Inferior parietal cortex (tissue), 1 donor: Measurements from ENCODE around the gene PIGH.
"Not testable (repeated sequence)": the region's sequence is repeated elsewhere in the genome, so short reads cannot be mapped to it uniquely, and the experiment has no call there.

Source experiments
- DNase-seq: peaks from one replicate; pipeline ENCODE4 v3.0.0-alpha.2; 2016; ENCODE audit errors: extremely low spot score

PIGH gene

GRCh38 chr14:67609642-67610310 lies 9.7 kb upstream of the PIGH start:
- DNase-seq, result no peak

GRCh38 chr14:67607646-67608045 lies 7.6 kb upstream of the PIGH start:
- DNase-seq, result no peak

GRCh38 chr14:67602995-67603545 lies 3.0 kb upstream of the PIGH start:
- no peak for DNase-seq

DNA sequence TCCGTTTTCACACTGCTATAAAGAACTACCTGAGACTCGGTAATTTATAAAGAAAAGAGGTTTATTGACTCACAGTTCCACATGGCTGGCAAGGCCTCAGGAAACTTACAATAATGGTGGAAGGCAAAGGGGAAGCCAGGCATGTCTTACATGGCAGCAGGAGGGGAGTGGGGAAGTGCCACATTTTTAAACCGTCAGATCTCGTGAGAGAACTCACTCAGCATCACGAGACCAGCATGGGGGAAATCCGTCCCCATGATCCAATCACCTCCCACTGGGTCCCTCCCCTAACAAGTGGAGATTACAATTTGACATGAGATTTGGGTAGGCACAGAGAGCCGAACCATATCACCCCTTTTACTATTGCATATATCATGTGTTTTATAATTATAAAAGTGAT lies 2.0 kb upstream of the PIGH start:
- DNase-seq, result no peak

GRCh38 chr14:67600562-67600974 lies 500 bp upstream of the PIGH start:
- not testable (repeated sequence) for DNase-seq

DNA sequence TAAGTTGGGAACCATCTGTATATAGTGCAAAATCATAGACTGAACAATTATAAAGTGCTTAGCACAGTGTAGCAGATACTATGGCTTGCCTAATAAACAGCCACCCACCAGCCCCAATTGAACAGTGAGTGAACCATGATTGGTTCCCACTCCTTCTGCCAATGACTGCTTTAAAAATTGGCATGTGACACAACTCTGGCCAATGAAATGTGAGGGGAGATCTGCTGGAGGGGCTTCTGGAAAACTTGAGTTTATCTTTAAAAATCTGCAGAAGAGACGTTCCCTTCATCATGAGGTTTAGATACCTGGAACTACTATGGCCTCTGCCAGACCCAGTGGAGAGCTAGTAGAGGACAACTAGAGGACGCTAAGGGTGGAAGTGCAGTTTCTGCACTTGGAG lies 4.7 kb downstream of the PIGH start:
- no peak for DNase-seq

DNA sequence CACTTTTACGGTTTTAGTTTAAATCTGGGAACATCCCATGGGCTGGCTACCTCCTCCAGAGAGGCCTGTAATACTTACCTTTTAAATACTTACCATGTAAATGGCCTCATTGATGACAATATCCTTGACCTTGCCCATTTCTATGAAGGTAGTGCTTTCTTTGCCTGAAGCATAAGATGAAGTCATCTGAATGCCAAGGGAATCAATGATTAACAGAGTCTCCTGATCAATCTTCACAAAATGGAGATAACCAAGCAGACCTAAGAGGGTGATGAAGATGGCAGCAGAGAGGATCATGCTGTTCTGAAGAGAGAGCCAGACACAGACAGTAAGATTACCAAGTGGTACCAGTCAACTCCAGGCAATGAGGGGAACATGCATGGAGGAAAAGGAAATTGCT lies 6.4 kb downstream of the PIGH start:
- DNase-seq, result not testable (repeated sequence)

- DNase-seq, result no peak
Measured at GRCh38 chr14:67589204-67589770, 10.8 kb downstream of the PIGH start.

GRCh38 chr14:67586369-67586768 lies 13.7 kb downstream of the PIGH start:
- DNase-seq, result no peak

DNA sequence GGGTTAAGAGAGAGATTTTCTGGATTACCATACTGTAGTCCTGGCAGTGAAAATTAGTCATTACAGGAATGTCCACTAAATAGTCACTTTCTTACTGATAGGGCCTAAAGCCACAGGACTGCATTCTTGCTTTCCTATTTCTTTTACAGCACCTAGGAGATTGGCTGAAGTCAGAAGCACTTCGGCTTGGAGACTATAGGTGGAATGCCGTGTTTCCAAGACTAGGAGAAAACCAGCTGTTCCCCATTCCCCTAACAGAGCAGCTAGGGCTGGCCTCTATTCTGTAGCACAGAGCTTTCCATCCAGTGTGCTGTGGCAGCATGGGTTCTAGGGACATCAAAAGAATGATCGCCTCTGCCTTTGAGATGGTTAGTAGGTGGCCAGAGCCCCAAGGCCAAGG lies 15.1 kb downstream of the PIGH start:
- DNase-seq, result no peak

DNA sequence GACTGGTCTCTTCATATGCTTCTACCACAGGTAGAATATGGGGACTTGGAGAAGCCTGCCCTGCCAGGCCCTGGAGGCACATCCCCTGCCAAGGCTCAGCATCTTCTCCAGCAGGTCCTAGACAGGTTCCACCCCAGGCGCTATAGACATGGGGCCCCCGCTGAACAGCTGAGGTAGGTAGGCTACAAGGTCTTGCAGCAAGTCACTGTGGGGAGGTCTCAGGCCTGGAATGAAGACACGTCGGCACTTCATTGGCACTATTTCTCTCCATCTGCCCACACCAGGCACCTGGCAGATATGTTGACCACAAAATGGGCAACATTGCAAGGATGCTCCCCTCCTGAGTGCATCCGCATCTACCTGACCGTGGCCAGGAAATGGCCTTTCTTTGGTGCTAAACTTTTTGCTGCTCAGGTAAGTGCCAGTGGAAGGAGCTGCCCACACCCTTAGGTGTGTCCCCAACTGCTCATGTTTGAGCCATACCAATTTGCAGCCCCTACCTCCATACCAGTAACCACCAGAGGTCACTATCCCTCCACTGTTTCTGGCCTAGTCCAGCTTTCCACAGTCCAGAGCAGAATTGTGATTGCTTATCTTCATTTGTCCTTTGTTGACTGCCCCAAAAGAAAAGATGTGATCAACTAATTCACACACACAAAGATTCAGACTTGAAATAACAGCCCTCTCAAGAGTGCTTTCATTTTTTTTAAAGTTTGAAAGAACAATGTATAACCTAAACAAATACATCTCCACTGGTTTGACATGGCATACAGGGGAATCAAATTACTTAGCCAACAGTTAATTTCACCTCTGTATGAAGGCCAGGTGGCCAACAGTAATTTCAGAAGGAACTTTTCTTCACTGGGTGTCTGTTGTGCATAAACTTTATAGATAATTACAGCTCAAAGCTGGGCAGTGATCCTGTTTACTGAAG lies 16.1 kb downstream of the PIGH start:
- peak; percentile 42 for DNase-seq

- DNase-seq, result no peak
Measured at GRCh38 chr14:67582061-67582460, 18.0 kb downstream of the PIGH start.

- no peak for DNase-seq
Measured at GRCh38 chr14:67581643-67582042, 18.4 kb downstream of the PIGH start.

- DNase-seq, result no peak
Measured at GRCh38 chr14:67580336-67581171, 19.5 kb downstream of the PIGH start.

- no peak for DNase-seq
Measured at GRCh38 chr14:67579636-67580035, 20.4 kb downstream of the PIGH start.

GRCh38 chr14:67579040-67579439 lies 21.0 kb downstream of the PIGH start:
- no peak for DNase-seq

DNA sequence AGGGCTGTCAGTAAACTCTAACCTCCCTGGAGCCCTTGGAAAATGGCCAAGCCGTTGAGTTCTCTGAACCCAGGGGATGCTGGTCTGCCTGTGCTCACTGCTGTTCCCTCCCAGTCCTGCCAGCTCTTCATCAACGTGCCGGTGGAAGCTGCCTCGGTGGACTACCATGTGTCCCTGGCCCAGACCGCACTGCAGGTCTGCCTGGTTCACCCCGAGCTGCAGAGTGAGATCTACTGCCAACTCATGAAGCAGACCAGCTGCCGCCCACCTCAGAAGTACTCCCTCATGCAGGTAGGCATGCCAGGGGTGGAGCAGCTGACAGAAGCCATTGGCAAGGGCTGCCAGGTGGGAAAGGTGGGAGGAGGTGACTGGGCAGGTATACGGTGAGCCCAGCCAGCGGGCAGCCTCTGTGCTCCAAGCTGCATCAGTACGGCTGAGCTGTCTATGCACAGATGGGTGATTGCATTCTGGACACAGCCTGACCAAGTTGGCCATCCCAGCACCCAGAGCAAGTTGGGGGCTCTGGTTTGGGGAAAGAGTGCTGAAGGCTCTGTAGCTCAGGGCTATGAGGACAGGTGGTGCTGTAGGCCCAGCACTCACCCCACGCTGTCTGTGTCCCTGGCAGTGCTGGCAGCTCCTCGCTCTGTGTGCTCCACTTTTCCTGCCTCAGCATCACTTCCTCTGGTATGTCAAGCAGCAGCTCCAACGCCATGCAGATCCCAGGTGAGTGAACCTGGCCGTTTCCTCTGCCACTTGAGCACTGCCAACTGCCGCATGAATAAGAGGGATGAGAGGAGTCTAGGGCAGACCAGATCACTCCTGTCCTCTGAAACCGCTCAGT lies 21.9 kb downstream of the PIGH start:
- no peak for DNase-seq

GRCh38 chr14:67577181-67577808 lies 22.8 kb downstream of the PIGH start:
- DNase-seq, result no peak

- DNase-seq, result no peak
Measured at GRCh38 chr14:67576216-67576955, 23.7 kb downstream of the PIGH start.
